PFSK-1 (cell line): Measurements from ENCODE around the gene PMM1.

Experiments
- FOXP2 ChIP-seq: optimal IDR thresholded peaks from 2 replicates; pipeline ENCODE3; 2011; ENCODE audit warnings: borderline replicate concordance, control low read depth, inconsistent platforms; ENCODE audit not compliant: insufficient read depth; ENCODE audit errors: extremely low read length, extremely low read depth
- POLR2AphosphoS5 ChIP-seq: IDR thresholded peaks from 2 replicates; pipeline ENCODE4 v1.6.1; 2012; ENCODE audit warnings: low read depth, mild to moderate bottlenecking, control low read depth, low read length, moderate library complexity
- SIN3A ChIP-seq: IDR thresholded peaks from 2 replicates; pipeline ENCODE4 v1.6.1; 2012; ENCODE audit warnings: mild to moderate bottlenecking, low read length, moderate library complexity, borderline replicate concordance; ENCODE audit not compliant: insufficient read depth
- TAF1 ChIP-seq: IDR thresholded peaks from 2 replicates; pipeline ENCODE4 v1.6.1; 2012; ENCODE audit warnings: low read length, control low read depth, borderline replicate concordance; ENCODE audit not compliant: insufficient read depth
- TF ChIP-seq, protein P1 (sequence below), 2 experiments: IDR thresholded peaks; 2 replicates each; pipeline versions ENCODE4 v1.6.1 to v1.8.0; 2011 to 2012; ENCODE audit warnings: low read depth in 2 of 2, low read length in 2 of 2, control low read depth in 1 of 2, inconsistent platforms in 1 of 2, mild to moderate bottlenecking in 1 of 2, moderate library complexity in 1 of 2; ENCODE audit not compliant: insufficient read depth in 1 of 2

DNA sequence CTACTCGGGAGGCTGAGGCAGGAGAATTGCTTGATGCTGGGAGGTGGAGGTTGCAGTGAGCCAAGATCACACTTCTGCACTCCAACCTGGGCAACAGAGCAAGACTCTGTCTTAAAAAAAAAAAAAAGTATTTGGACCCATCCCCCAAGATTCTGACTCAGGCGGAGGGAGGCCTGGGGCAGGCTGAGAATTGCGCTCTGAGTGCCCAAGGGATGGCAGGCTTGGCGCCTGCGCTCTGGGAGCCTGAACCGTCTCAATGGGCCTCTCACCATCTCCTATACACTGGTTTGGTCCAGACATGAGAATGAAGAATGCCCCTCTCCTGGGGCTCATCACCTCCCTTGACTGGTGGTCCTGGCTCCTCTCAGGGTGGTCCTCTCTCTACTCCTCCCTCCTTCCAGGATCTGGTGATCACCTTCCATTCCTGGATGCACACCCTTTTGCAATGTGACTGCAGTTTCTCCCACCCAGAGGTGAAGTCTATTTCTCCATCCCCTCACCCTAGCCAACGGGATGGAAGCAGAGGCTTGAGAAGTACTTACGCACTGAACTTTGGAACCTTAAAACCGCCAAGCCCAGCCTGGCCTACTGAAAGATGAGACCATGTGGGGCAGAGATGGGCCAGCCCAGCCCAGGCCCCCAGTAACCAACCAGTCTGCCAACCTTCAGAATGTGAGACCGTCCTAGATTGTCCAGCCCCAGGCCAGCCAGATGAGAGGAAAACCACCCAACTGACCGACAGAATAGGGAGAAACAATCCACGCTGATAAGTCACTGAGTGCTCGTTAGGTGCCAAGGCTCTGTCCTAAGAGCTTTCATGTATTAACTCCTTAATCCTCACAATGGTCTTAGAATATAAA, 50.3 kb downstream of the PMM1 start:
- TF ChIP-seq SIN3A (no peak), TAF1 (no peak), POLR2AphosphoS5 (no peak), FOXP2 (no peak)
- TF ChIP-seq, protein P1, sequence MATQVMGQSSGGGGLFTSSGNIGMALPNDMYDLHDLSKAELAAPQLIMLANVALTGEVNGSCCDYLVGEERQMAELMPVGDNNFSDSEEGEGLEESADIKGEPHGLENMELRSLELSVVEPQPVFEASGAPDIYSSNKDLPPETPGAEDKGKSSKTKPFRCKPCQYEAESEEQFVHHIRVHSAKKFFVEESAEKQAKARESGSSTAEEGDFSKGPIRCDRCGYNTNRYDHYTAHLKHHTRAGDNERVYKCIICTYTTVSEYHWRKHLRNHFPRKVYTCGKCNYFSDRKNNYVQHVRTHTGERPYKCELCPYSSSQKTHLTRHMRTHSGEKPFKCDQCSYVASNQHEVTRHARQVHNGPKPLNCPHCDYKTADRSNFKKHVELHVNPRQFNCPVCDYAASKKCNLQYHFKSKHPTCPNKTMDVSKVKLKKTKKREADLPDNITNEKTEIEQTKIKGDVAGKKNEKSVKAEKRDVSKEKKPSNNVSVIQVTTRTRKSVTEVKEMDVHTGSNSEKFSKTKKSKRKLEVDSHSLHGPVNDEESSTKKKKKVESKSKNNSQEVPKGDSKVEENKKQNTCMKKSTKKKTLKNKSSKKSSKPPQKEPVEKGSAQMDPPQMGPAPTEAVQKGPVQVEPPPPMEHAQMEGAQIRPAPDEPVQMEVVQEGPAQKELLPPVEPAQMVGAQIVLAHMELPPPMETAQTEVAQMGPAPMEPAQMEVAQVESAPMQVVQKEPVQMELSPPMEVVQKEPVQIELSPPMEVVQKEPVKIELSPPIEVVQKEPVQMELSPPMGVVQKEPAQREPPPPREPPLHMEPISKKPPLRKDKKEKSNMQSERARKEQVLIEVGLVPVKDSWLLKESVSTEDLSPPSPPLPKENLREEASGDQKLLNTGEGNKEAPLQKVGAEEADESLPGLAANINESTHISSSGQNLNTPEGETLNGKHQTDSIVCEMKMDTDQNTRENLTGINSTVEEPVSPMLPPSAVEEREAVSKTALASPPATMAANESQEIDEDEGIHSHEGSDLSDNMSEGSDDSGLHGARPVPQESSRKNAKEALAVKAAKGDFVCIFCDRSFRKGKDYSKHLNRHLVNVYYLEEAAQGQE (IDR thresholded peaks at IDR 0.05; ENCODE audit: insufficient read depth in 1 of 2, low read depth in 2 of 2, low read length in 2 of 2), result no peak
